Measurements from ENCODE around the gene POLK.

The POLK gene

GRCh38 chr5:75510417-75510835, 1.3 kb upstream of the POLK start:
- peak overlapping the region; percentile 96 for H3K4me3 ChIP-seq (ENCODE audit: low read depth, low read length)
- TF ChIP-seq, protein P1, sequence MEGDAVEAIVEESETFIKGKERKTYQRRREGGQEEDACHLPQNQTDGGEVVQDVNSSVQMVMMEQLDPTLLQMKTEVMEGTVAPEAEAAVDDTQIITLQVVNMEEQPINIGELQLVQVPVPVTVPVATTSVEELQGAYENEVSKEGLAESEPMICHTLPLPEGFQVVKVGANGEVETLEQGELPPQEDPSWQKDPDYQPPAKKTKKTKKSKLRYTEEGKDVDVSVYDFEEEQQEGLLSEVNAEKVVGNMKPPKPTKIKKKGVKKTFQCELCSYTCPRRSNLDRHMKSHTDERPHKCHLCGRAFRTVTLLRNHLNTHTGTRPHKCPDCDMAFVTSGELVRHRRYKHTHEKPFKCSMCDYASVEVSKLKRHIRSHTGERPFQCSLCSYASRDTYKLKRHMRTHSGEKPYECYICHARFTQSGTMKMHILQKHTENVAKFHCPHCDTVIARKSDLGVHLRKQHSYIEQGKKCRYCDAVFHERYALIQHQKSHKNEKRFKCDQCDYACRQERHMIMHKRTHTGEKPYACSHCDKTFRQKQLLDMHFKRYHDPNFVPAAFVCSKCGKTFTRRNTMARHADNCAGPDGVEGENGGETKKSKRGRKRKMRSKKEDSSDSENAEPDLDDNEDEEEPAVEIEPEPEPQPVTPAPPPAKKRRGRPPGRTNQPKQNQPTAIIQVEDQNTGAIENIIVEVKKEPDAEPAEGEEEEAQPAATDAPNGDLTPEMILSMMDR (IDR thresholded peaks at IDR 0.05; ENCODE audit: borderline replicate concordance, insufficient read depth, low read depth, low read length), result no peak

DNA sequence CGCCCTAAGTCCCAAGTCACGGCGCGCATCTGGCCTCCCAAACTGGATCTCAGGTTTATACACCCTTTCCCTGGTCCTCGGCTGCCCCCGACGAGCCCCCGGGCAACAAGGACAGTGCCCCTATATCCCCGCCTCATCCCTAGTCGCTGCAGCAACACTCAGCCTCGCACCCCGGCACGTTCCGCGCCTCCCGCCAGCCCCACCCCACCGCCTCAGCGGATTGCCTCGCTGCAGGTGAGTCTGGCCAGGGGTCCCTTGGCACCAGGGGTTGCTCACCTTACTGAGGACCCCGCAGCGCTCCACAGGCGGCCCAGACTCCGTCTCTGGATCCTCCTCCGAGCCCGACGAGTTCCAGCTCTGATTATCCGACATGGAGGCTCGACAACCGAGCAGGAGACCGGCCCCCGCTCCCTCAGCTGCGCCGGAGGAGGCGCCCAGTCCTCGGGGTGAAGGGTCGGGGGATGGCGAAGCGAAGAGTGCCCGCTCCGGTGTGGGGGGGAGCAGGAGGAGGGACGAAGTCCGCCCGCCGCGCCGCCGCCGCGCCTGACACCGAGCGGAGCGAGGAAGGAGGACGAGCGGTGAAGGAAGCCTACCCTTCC, 756 bp upstream of the POLK start:
- TF ChIP-seq, protein P1 (IDR thresholded peaks at IDR 0.05; ENCODE audit: borderline replicate concordance, insufficient read depth, low read depth, low read length), result no peak
- peak overlapping the region; percentile 96 for H3K4me3 ChIP-seq (ENCODE audit: low read depth, low read length)

GRCh38 chr5:75512383-75513074, 838 bp downstream of the POLK start:
- peak overlapping the region; percentile 96 for H3K4me3 ChIP-seq (ENCODE audit: low read depth, low read length)
- TF ChIP-seq, protein P1 (IDR thresholded peaks at IDR 0.05; ENCODE audit: borderline replicate concordance, insufficient read depth, low read depth, low read length), result no peak

DNA sequence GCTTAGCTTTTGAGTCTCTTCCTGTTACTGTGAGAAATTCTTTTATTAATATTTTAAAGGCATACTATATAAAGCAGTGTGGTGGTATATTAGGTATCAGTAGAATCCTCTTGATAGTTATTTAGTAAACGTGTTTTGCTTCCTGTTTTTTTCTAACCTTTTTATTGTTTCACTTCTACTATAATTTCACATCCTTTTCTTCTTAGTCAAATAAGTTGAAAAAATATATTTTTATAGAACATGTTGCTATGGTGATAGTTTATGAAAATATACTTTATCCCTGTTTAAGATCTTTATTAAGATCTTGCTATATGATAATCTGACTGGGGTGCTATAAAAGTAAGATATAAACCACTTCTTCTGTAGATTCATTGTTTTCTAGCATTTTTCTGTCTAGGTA, 2.1 kb downstream of the POLK start:
- TF ChIP-seq, protein P1 (IDR thresholded peaks at IDR 0.05; ENCODE audit: borderline replicate concordance, insufficient read depth, low read depth, low read length), result no peak
- peak overlapping the region; percentile 31 for H3K4me3 ChIP-seq (ENCODE audit: low read depth, low read length)

- TF ChIP-seq, protein P1 (IDR thresholded peaks at IDR 0.05; ENCODE audit: borderline replicate concordance, insufficient read depth, low read depth, low read length), result no peak
- peak overlapping the region; percentile 2 for H3K4me3 ChIP-seq (ENCODE audit: low read depth, low read length)
Observed at GRCh38 chr5:75514323-75514722, 2.6 kb downstream of the POLK start.

DNA sequence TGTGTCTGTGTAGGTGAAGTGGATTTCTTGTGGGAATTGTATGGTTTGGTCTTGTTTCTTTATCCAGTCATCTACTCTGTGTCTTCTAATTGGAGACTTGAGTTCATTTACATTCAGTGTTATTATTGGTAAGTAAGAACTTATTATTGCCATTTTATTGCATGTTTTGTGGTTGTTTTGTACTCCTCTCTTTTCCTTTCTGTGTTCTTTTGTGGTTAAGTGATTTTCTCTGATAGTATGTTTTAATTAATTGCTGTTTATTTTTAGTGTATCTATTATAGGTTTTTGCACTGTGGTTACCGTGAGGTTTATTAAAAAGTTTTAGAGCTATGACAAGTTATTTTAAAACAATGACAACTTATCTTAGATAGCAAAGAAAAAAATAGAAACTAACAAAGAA, 8.1 kb downstream of the POLK start:
- no peak overlapping the region for H3K4me3 ChIP-seq (ENCODE audit: low read depth, low read length)
- TF ChIP-seq, protein P1 (IDR thresholded peaks at IDR 0.05; ENCODE audit: borderline replicate concordance, insufficient read depth, low read depth, low read length), result no peak

- H3K4me3 ChIP-seq (ENCODE audit: low read depth, low read length), result no peak overlapping the region
- TF ChIP-seq, protein P1 (IDR thresholded peaks at IDR 0.05; ENCODE audit: borderline replicate concordance, insufficient read depth, low read depth, low read length), result no peak
Observed at GRCh38 chr5:75521195-75521594, 9.5 kb downstream of the POLK start.

Data from GM12875 (cell line).